ENCODE measurements around the gene MRE11.

GRCh38 chr11:94511932-94512781 lies 18.5 kb upstream of the MRE11 start, which contains the start of gene C11orf97:
- TF ChIP-seq JUND (IDR thresholded peaks at IDR 0.05) (no peak), CTCF (IDR thresholded peaks at IDR 0.05) (no peak), MAX (IDR thresholded peaks at IDR 0.05; ENCODE audit: low read depth) (no peak), EP300 (IDR thresholded peaks at IDR 0.05; ENCODE audit: borderline replicate concordance in 1 of 2, low read depth in 1 of 2, low read length in 1 of 2) (no peak), EZH2phosphoT487 (IDR thresholded peaks at IDR 0.05; ENCODE audit: borderline replicate concordance, low read depth) (no peak), CHD2 (IDR thresholded peaks at IDR 0.05; ENCODE audit: low read length, partially characterized antibody) (peak; percentile 44)
